GM12892 (cell line): Measurements from ENCODE around the gene EID3.

Experiments
- DNase-seq: peaks from one replicate; pipeline ENCODE4 v3.0.0; 2011; ENCODE audit not compliant: insufficient read length
- FAIRE-seq: peaks from 2 replicates; lab custom pipeline; 2011; peaks lifted over from hg19 to GRCh38; lab: Jason Lieb, UNC
- POLR2A ChIP-seq: IDR thresholded peaks from 2 replicates; pipeline ENCODE4 v1.6.1; 2011; ENCODE audit warnings: low read depth, low read length, control low read depth
- POLR2AphosphoS5 ChIP-seq: IDR thresholded peaks from 2 replicates; pipeline ENCODE4 v1.6.1; 2011; ENCODE audit warnings: low read depth, low read length, control low read depth
- TAF1 ChIP-seq: IDR thresholded peaks from 2 replicates; pipeline ENCODE4 v1.6.1; 2011; ENCODE audit warnings: low read depth, mild to moderate bottlenecking, control low read depth, low read length, borderline replicate concordance

The EID3 gene

DNA sequence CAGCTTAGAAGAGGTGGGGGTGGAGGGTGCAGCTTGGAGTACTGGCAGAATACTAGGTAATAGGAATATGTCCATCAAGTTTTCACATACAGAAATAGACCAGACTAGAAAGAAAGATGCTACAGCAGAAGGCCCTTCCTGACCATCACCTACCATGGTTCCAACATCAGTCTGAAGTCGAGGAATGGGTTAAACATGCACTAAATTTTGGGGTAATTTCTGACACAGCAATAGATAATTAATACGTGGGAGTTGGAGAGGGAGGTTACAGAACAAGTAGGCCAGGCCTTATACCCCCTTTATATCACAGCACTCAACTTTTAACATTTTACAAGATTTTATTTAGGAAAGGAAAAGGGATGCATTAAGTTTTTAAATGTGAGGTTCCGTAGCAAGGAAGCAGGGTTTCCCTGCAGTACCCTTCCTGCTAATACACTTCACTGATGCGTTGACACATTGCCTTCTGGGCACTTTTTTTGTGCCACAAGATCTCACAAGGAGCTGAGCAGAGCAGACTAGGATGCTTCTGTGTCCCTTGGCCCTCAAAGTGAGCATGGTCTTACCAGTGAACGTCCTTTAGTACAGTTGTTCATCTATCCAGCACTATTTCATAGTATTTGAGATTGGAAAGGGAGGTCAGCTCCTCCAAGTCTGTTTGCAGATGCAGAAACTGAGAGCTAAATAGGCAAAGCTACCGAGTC lies 50.8 kb downstream of the EID3 start:
- TF ChIP-seq POLR2A = no peak
- no peak for TF ChIP-seq TAF1
- TF ChIP-seq POLR2AphosphoS5 = no peak
- no peak for FAIRE-seq
- no peak for DNase-seq
